NCI-H345 treated with DMSO at 0.1 percent for 48 hours (cell line): ENCODE data around the gene FBXW7.

Experiments
- DNase-seq: peaks from one replicate; lab custom pipeline; 2025; ENCODE audit not compliant: unreplicated experiment; lab: John Stamatoyannopoulos, UW

The FBXW7 gene

DNA sequence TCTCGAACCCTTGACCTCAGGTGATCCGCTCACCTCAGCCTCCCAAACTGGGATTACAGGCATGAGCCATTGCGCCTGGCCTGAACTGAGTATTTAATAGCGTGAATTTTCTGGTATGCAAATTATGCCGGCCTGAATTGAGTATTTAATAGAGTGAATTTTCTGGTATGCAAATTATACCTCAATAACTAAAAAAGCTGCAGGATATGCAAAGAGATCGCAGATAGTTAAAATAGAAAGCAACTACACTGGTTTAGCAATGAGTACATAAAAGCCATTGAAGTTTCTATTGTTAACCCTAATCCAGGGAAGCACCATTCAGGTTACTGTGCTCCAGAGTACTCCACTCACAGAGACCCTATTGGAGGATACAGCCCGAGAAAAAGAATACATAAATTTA, 22.8 kb downstream of the FBXW7 start:
- no peak for DNase-seq

DNA sequence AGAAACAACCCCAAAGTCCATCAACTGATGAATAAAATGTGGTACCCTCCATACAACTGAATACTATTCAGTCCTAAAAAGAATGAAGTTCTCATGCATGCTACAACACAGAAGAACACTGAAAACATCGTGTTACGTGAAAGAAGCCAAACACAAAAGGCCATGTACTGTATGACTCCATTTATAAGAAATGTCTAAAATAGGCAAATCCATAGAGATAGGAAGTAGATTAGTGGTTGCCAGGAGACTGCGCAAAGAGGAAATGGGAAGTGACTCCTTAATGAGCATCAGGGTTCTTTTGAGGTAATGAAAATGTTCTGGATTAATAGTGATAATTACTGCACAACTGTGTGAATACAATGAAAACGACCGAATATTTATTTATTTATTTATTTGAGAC, 23.4 kb downstream of the FBXW7 start:
- DNase-seq, result no peak

- no peak for DNase-seq
These were observed 25.3 kb downstream of the FBXW7 start for GRCh38 chr4:152510349-152511147.

- no peak for DNase-seq
These were observed 26.2 kb downstream of the FBXW7 start for GRCh38 chr4:152509595-152510225.

GRCh38 chr4:152508818-152509217, 27.1 kb downstream of the FBXW7 start:
- no peak for DNase-seq

DNA sequence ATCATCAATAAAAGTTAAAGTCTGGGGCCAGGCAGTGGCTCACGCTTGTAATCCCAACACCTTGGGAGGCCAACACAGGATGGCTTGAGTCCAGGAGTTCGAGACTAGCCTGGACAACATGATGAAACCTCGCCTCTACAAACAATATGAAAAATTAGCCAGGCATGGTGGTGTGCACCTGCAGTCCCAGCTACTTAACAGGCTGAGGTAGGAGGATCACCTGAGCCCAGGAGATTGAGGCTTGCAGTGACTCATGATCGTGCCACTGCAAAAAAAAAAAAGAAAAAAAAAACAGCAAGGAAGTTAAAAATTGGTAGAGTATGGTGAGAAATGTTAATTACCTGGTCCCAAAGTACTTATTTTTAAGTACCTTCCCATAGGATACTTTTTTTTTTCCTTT, 27.5 kb downstream of the FBXW7 start:
- DNase-seq, result no peak

DNA sequence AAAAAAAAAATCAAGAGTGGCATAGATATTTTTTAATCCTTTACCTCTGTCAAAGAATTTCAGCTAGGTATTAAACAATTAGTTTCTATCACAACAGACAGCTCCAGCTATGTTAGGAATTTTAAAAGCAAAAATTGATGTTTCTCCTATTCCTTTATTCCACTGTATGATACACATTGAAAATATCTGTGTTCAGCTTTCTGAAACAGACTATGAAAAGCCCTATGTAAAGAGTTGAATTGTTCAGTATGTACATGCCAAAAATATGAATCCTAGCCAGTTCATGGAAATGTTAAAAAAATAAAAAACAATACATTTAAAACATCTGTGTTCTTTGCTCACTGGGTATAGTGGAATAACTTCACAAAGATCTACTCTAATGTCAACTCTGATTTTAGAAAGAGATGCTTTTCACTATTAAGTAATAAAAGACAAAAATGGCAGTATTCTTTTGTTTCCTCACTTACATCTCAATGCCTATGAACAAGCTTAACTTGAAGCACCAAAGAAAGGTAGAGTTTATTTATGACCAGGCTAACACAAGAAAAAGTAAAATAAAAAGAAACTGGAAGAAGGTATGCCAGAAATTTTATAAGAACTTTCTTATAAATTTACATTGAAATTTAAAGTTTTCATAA, 32.1 kb downstream of the FBXW7 start:
- DNase-seq, result no peak

DNA sequence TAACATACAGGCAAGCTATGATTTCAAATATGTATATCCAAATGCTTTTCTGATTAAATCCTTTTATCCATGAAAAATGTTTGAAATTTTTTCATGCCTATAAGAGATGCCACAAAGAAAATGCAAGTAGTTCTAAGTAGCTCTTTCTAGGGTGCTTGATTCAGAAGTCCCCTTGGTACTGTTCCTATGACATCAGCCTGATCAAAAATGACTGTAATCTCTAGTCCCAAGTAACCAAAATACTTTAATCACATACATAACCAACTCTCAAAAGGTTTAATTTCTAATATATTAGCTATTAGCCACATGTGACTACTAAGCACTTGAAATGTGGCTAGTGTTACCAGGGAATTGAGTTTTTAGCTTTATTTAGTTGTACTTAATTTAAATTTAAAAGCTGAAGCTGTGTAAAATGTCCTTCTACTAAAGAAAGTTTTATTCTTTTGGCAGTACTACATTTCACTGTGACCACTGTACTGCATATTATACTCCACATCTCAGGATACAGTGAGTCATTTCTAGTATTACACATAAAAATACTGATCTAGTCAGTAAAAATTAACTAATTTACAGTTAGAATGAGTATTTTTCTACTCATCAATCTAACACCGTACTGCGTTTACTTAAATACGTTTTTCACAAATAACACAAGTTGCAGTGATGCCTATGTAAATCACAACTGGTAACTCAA, 33.9 kb downstream of the FBXW7 start:
- no peak for DNase-seq

- DNase-seq, result peak; percentile 6
These were observed 35.0 kb downstream of the FBXW7 start for GRCh38 chr4:152500800-152501434.

DNA sequence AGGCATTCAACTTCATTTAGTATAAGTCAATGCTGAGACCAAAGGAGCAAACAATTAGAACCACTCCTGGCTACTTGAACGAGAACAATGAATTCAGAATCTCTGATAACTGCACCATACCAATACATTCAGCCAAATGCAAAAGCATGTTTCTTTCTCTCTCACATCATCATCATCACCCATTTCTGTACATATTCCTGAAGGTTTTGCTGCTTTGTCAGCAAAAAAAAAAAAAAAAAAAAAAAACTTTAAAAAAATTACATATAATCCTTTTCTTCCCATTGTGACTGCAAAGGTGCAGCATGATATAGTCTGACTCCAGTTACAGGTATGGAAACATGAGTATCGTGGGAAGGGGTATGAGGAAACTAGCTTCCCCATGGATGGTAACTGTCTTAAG, 35.6 kb downstream of the FBXW7 start:
- DNase-seq, result no peak

- DNase-seq, result no peak
These were observed 36.5 kb downstream of the FBXW7 start for GRCh38 chr4:152499344-152499743.

DNA sequence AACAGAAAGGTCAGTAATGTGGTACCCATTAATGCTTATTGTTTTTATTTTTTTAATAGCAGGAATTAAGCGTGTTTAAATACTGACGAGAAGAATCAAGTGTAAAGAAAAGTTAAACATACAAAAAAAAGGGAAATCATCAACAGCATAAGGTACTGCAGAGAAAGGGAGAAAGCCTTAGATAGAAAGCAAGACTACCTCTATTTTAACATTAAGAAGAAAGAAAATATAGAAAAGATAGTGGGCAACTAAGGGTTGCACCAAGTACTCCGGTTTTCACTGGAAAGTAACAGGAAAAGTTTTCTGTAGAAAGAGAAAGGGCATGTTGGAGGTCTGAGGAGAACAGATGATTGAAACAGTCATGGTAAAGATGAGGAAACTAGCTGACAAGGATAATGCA, 41.9 kb downstream of the FBXW7 start:
- no peak for DNase-seq

GRCh38 chr4:152488246-152488645, 47.6 kb downstream of the FBXW7 start:
- DNase-seq, result no peak

DNA sequence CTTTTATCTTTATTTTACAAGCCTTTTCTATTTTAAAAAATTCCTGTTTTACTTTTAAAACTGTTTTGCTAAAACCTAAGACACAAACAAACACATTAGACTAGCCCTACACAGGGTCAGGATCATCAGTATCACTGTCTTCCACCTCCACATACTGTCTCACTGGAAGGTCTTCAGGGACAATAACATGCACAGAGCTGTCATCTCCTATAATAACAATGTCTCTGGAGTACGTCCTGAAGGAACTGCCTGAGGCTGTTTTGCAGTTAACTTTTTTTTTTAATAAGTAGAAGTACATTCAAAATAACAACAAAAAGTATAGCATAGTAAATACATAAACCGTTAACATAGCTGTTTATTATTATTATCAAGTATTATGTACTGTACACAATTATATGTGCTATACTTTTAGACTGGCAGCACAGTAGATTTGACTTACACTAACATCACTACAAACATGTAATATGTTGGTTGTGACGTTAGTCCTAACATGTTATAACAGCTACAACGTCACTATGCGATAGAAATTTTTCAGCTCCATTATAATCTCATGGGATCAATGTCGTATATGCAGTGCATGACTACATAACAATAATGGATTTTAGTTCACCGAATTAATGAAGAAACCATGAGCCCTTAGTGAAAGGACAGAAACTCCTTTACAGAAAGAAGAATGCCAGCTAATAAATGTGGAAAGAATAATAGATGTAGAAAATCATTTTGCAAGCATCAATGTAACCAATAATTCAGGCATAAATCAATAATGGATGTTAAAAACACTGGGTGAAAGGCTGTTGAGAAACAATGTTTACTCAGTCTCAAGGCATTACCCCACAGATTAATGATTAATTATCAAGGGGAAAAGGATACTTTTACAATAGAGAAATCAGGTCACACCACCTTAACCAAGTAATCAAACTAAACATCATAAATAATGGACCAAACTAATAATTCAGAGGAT, 49.2 kb downstream of the FBXW7 start:
- no peak for DNase-seq

DNA sequence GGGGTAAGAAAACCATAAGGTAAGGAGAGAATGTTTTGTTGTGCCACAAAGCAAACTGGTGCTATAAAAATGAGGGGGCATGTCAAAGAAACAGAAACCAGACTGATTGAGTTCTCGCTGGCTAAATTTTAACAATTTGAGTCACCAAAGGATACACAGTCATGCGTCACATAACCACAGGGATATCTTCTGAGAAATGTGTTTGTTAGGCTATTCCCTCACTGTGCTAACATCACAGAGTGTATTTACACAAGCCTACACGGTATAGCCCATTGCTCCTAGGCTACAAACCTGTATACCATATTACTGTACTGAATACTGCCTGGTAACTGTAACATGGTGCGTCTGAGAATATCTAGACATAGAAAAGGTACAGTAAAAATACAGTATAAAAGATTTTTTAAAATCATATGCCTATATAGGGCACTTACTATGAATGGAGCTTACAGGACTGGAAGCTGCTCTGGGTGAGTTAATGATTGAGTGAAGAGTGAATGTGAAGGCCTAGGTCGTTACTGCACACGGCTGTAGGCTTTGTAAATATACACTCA, 50.1 kb downstream of the FBXW7 start:
- DNase-seq, result no peak

DNA sequence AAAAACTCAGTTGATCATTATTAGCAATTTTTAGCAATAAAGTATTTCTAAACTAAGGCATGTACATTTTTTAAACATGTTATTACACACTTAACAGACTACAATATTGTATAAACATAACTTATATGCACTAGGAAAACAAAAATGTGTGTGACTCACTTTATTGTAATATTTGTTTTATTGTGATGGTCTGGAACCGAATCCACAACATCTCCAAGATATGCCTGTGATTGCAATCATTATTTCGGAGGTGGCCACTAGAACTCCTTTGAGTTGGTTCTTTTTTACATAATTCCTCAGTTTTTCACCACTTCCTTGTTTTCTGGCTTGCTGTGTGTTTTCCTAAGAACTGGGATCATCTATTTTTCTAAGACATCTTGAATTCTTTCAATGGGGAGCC, 53.7 kb downstream of the FBXW7 start:
- no peak for DNase-seq

DNA sequence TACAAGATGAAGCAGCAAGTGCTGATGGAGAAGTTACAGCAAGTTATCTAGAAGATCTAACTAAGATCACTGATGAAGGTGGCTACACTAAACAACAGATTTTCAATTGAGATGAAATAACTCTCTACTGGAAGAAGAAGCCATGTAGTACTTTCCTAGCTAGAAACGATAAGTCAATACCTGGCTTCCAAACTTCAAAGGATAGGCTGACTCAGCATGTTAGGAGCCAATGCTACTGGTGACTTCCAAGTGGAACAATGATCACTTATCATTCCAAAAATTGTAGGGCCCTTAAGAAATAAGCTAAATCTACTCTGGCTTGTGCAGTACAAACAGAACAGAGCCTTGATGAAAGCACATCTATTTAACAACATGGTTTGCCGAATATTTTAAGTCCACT, 55.0 kb downstream of the FBXW7 start:
- DNase-seq, result no peak

- no peak for DNase-seq
These were observed 55.6 kb downstream of the FBXW7 start for GRCh38 chr4:152480326-152480725.

- no peak for DNase-seq
These were observed 56.4 kb downstream of the FBXW7 start for GRCh38 chr4:152479428-152480026.
